Muscle of arm (tissue), 14 donors: ENCODE data around the gene POU3F2. TPM values are rescaled to one million over a fixed set of nuclear protein-coding genes. Genes with fewer than 3 reads are reported as not detected.
A peak's percentile ranks its signal among the peaks of the same experiment; 100 is the strongest.

Source experiments
- DNase-seq: peaks from one replicate; pipeline ENCODE4 v3.0.0-alpha.2; 2013
- long read RNA-seq, 11 donors: transcript quantifications; one replicate each; lab custom pipeline, GENCODE V29; 2026
- polyA plus RNA-seq, 12 donors: library from polyadenylated mRNA; unstranded; fragments of 120-200 nt; gene quantifications; one replicate each; pipeline ENCODE4 v1.2.1, GENCODE V29; 2013; ENCODE audit not compliant: insufficient read length in 12 of 12

The POU3F2 gene
- under 1 TPM in 10 of 12 donors, not detected in 2; 0.16 to 0.83 (median 0.25) TPM for polyA plus RNA-seq
- long read RNA-seq, donor 1: 0 reads
- long read RNA-seq, donor 2: 0 reads
- long read RNA-seq, donor 3: 0 reads
- long read RNA-seq, donor 4, full-length matches to known transcripts: 1 of 1 reads
- long read RNA-seq, donor 4, partial matches to known transcripts: 0 of 1 reads
- long read RNA-seq, donor 4, other reads (novel, unspliced or antisense): 0 of 1 reads
- long read RNA-seq, donor 5, full-length matches to known transcripts: 1 of 1 reads
- long read RNA-seq, donor 5, partial matches to known transcripts: 0 of 1 reads
- long read RNA-seq, donor 5, other reads (novel, unspliced or antisense): 0 of 1 reads
- long read RNA-seq, donor 6: 0 reads
- long read RNA-seq, donor 7: 0 reads
- long read RNA-seq, donor 8, full-length matches to known transcripts: 1 of 1 reads
- long read RNA-seq, donor 8, partial matches to known transcripts: 0 of 1 reads
- long read RNA-seq, donor 8, other reads (novel, unspliced or antisense): 0 of 1 reads
- long read RNA-seq, donor 9: 0 reads
- long read RNA-seq, donor 10, full-length matches to known transcripts: 1 of 1 reads
- long read RNA-seq, donor 10, partial matches to known transcripts: 0 of 1 reads
- long read RNA-seq, donor 10, other reads (novel, unspliced or antisense): 0 of 1 reads
- long read RNA-seq, donor 11, full-length matches to known transcripts: 2 of 2 reads
- long read RNA-seq, donor 11, partial matches to known transcripts: 0 of 2 reads
- long read RNA-seq, donor 11, other reads (novel, unspliced or antisense): 0 of 2 reads

DNA sequence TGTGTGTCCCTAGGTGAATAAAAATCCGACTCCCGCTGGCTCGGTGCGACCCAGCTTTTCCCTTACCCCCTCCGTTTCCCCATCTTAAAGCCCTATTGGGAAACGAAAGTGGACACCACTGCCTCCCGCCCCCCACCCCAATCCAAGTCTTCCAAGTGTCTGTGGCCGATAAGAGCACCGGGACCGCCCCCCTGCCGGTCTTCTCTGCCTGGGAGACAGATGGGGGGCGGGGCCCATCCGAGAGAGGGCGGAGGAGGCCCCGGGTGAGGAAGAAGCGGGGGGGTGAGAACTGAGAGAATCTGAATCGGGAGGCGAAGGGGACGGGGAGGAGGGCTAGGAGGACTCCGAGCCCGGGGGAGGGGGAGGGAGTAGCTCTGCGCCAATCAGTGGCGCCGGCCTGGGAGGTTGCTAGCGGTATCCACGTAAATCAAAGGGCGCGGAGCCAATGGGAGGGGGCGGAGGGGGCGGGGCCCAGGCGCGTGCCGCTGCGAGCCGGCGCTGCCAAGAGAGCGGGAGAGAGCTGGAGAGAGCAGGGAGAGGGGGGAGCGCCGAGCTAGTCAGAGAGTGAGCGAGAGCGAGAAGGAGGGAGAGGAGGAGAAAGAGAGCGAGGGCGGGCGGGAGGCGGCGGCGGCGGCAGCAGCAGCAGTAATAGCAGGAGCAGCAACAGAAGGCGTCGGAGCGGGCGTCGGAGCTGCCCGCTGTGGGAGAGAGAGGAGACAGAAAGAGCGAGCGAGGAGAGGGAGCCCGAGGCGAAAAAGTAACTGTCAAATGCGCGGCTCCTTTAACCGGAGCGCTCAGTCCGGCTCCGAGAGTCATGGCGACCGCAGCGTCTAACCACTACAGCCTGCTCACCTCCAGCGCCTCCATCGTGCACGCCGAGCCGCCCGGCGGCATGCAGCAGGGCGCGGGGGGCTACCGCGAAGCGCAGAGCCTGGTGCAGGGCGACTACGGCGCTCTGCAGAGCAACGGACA is at the start of gene POU3F2:
Gene POU3F2 (plus strand): TSS at position 515 of the 972 bp plus-strand sequence. CDS start 300 bp downstream, at position 815.
- peak; percentile 75 for DNase-seq

DNA sequence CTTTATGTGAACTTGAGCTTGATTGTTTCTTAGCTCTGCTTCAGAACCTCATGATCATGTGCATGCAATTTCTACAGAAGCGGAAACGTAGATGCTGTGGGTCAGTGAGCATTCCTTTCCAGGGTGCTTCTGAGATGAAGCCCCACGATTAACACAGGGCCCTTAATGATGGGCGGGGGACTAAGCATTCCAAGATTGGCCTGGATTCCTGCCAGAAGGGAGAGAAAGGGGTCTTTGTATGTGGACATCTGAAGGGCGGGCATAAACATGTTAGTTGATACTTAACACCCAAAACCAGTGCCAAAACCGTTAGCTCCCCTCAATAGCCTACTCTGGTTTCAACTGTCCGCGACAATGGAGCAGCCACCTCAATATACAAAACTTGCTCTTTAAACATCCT is 46.9 kb upstream of the POU3F2 start:
- peak; percentile 7 for DNase-seq

- no peak for DNase-seq
These were observed 46.4 kb upstream of the POU3F2 start for GRCh38 chr6:98787961-98788360.

DNA sequence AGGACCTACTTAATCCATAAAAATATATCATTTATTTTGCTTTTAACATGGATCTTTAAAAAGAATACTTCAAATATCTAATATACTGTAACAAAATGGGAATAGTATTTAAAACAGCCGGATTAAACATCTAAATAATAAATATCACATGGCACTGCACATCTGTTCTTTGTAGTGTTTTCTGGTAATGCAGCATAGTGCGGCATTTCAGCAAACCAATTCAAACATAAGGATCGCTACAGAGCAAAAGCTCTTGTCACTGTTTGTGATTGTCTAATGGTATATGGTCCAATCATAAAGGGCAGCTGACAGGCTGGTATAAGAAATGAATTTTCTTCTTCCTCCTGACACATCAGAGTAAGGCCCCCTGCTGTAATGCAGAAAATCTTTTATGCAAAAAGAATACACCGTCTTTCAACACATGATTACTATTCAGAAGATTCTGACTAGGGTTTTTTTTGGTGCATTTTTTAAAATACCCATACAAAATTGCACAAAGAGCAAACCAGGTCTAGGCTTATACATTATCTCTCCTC is 40.0 kb upstream of the POU3F2 start:
- DNase-seq: no peak

GRCh38 chr6:98797217-98797994 is 37.0 kb upstream of the POU3F2 start:
- DNase-seq: no peak

DNA sequence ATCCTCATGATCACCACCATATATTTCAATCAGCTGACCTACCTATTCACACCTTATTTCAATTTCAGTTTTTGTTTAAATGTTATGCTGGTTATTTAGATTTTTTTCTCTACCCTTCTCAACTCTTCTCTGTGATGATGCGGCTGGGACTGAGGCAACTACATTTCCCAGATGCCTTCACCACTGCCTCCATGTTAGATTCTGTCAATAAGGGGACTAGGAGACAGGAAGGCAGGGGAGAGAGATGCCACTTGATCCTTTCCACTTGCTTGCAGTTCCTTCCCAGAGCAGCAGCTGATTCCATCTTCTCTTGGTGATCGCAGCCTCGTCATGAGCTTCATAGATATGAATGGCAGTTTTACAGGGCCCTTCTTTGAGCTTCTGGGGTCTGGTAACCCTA is 33.5 kb upstream of the POU3F2 start:
- no peak for DNase-seq

DNA sequence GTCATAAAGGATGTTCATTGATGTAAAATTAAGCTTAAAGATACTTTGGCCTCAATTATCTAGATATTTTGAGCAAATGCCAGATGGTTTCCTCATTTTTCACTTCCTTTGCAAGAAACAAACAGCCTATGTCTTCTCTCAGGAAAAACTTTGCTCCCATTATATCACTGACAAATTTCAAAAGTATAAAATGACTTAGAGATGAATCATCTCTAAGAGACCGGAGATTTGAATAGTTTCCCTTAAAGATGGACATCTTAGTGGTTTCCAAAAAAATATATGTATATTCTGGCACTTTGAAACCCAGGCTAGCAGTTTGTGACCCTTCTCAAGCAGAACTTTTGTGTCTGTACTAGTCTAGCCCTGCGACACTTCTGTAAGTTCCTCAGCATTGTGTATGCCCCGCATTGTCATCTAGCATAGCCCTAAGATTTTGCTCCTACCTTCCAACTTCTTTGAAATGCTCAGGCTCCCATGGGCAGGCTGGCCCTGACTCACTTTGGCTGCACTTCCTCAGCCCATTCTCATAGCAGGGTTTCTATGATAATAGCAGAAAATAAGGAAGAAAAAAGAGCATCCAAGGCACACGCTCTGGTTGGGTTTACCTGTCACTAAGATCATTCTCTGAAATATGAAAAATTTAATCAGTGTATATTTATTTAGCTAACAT is 25.7 kb upstream of the POU3F2 start:
- DNase-seq: no peak

- DNase-seq: no peak
These were observed 22.2 kb upstream of the POU3F2 start for GRCh38 chr6:98812220-98812619.

DNA sequence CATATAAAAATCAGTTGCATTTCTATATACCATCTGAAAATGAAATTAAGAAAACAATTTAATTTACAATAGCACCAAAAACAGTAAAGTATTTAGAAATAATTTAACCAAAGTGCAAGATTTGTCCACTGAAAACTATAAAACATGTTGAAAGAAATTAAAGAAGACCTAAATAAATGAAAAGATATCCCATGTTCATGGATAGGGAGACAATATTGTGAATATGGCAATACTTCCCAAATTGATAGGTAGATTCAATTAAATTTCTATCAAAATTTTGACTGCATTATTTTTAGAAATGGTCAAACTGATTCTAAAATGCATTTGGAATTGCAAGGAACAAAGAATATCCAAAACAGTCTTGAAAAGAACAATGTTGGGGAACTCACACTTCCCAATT is 17.6 kb upstream of the POU3F2 start:
- no peak for DNase-seq

- DNase-seq: no peak
These were observed 12.5 kb upstream of the POU3F2 start for GRCh38 chr6:98821756-98822405.

- DNase-seq: no peak
These were observed 10.8 kb upstream of the POU3F2 start for GRCh38 chr6:98823428-98824161.

DNA sequence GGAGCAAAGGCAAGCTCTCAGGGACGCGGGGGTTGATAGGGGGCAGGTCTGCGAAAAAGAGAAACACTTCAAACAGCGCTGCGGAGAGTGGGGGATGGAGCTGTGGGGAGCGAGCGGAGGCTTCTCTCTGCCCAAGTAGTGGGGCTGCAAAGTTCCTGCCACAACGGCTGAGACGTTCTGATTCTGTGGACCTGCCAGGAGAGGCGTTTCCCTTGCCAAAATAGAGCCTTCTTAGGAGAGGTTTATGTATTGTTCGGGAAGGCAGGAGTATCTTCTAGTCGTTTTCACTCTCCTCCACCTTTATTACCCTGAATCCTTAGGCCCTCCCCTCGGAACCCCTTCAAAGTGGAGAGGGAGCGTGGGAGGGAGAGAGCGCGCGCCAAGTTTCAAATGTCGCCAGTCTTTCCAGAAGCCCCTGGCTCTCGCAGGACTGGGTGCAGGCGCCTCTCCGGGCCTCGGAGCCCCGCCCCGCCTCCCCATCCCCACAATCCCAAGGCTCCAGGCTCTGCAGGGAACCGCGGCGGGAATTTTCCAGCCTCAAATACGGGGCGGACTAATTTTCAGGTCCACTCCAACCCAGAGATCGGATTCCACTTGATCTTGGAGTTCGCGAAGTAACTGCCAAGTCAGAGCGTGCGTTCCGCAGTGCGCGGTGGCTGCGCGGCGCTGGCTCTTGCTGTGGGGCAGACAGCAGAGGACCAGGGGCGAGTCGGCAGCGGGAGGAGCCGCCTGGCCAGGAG is 10.0 kb upstream of the POU3F2 start:
- no peak for DNase-seq

DNA sequence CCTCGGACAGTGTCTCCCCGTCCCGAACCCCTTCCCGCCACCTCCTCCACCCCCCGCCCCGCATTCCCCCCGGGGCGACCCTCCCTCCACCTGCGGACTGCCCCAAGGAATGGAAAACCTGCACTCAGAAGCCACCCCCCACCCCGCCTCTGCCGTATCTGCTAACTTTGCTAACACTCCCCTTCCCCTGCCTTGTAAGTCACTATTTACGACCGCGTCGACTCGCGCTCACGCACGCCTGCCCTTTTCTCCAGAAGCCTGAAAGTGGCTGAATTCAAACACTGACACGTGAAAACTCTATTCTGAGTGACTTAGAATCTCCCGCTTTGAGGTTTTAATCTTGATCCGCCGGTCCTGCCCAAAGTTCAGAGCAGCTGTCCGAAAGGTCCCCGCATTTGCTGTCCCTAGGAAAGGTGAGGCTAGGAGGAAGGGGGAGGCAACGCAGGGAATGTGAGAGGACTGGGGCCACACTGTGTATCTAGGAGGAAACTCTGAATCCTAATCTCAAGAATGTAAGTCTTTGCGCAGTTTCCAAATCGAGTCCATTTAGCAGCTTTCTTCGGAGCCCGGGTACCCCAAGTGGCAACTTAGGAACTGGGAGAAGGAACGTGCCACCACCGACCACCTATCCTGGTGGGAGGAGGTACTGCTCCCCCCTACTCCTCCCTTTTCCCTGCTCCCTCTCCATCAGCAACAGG is 9.3 kb upstream of the POU3F2 start:
- no peak for DNase-seq

GRCh38 chr6:98825600-98826230 is 8.7 kb upstream of the POU3F2 start:
- no peak for DNase-seq

DNA sequence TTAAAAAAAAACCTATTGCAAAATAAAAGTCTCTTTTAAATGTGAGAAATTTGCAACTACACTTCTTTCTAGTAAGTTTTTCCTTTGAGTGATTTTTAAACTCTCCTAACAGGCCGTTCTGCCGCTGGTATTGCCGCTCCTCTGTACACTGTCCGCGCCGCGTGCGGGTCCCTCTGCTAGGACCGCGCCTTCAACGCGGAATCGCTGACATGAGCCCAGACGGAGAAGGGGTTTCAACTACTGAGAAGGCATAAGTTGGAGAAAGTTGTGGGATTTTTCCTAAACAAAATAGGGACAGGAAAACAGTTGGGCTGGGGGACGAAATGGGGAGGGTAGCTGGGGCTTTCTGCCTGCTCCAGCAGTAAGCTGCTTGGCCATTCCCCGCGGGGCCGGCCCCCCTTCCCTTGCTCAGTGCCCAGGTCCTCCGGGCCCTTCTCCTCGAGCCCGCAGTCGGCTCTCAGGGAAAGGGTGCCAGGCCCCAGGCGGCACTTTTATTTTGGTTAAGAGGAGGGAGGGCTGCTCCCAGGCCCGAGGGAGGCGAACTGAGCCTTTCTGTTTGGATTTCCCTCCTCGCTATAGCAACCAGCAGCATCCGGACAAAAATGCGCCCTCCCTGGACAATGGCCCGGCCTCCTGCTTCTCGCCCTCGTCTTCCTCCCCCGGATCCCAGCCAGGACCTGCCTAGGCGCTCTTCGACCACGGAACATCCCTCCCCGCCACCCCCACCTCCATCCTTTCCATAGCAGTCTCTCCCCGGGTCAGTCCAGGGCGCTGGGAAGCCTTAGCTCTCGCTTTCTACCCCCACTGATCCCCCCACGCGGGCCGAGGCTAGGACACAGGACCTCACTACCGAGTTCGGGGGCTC is 6.8 kb upstream of the POU3F2 start:
- no peak for DNase-seq
